ENCODE measurements around the gene CALD1.

GRCh38 chr7:134767520-134768168 lies 11.8 kb upstream of the CALD1 start:
- TF ChIP-seq, protein P1, sequence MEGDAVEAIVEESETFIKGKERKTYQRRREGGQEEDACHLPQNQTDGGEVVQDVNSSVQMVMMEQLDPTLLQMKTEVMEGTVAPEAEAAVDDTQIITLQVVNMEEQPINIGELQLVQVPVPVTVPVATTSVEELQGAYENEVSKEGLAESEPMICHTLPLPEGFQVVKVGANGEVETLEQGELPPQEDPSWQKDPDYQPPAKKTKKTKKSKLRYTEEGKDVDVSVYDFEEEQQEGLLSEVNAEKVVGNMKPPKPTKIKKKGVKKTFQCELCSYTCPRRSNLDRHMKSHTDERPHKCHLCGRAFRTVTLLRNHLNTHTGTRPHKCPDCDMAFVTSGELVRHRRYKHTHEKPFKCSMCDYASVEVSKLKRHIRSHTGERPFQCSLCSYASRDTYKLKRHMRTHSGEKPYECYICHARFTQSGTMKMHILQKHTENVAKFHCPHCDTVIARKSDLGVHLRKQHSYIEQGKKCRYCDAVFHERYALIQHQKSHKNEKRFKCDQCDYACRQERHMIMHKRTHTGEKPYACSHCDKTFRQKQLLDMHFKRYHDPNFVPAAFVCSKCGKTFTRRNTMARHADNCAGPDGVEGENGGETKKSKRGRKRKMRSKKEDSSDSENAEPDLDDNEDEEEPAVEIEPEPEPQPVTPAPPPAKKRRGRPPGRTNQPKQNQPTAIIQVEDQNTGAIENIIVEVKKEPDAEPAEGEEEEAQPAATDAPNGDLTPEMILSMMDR (conservative IDR thresholded peaks at IDR 0.05; ENCODE audit: low read depth, low read length): no peak
- TF ChIP-seq EZH2 (IDR thresholded peaks at IDR 0.05; ENCODE audit: low read length, unreplicated experiment) (no peak), EZH2phosphoT487 (IDR thresholded peaks at IDR 0.05; ENCODE audit: borderline replicate concordance, low read length) (no peak)

Measured in PC-3 (cell line).